HUDEP-2 (cell line): ENCODE results near the gene F2RL3.

Source experiments
- DNase-seq, 76 experiments: peaks; one replicate each; lab custom pipeline; 2025; ENCODE audit not compliant: unreplicated experiment in 76 of 76; lab: John Stamatoyannopoulos, UW

Gene F2RL3

DNA sequence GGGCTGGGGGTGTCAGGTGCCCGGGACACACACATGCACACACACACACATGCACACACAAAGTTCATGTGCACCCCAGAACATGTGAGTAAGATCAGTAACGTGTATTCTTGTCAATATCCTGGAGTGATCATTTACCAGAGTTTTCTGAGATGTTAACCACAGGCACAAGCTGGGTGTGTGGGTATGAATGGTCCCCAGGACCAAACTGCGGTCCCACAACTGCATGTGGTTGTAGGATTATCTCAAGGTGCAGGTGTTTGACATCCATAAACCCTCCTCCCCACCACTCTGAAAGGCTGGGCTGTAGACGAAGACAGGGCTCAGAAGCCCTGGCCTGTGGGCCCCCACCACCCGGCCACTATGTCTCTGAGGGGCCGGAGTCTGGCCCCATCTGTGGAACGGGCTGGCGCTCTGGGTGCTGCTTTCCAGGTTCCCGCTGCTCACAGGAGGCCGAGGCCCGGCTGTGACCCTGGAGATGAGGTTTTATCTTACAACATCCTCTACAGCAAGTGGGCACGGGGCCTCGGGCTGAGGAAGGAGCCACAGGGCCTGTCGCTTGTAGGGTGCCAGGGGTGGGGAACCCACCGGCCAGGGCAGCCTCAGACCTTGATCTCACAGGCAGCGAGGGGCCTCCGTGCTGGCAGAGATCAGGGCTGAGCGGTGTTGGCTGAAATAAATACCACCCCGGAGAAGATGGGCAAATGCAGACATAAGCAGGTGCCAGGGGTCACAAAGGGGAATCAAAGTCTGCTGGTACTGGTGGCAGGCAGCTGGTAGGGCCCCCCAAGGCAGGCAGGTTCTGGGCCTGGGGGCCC lies 4.3 kb downstream of the F2RL3 start:
- DNase-seq = peak in 1 of 76 experiments; percentile 5

DNA sequence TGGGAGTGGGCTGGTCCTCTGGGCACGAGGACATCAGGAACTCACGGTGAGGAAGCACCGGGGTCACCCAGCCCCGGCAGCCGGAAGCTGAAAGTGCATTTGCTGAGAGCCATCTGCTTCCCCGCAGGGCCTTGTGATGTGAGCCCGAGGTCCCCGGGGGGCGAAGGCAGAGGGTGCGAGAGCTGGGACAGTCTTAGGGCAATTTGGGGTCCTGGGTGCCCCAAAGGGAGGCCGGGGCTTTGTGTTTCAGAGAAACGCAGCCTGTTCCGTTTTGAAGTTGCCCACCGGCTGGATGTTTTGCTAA lies 4.8 kb downstream of the F2RL3 start:
- DNase-seq = no peak

DNA sequence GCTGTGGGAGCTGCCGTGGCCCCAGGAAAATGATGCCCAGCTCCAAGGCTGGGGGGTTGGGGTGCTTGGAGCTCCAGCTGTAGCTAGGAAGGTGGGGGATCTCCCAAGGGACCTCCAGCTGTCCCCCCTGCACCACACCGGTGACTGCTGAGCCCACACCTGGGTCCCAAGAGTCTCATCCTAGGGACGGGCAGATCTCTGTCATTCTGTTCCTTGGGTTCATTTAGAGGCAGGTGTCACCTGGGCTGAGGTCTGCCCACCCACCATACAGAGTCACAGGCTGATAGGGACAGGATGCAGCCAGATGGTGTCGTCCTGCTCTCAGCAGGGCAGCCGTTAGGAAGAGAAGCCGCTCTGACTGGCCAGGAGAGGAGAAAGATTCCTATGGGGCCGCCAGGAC lies 5.3 kb downstream of the F2RL3 start:
- no peak for DNase-seq

DNA sequence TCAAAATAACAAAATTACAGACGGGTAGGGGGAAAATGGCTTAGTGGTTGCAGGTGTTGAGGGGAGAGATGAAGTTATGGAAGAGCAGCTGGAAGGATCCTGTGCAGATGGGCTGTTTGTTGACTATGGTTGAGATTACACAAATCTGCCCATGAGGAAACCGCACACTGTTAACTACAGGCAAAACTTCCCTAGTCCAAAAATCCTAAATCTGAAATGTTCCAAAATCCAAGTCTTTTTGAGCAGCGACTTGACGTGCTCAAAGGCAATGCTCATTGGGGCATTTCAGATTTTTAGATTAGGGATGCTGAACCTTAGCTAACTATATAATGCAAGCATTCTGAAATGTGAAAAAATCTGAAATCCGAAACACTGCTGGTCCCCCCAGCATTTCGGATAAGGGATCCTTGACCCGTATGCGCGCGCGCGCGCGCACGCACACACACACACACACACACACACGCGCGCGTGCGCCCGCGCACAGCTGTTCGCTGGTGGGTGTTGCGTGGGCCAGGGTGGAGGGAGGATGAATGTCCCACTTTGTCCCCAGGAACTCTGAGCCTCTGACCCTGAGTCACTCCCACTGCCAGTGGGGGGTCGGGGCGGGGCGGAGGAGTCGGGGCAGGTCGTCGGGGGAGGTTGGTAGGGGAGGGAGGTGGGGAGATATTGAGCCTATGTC lies 6.8 kb downstream of the F2RL3 start:
- DNase-seq = peak in 14 of 76 experiments; percentile 12 to 74 (median 45)

DNA sequence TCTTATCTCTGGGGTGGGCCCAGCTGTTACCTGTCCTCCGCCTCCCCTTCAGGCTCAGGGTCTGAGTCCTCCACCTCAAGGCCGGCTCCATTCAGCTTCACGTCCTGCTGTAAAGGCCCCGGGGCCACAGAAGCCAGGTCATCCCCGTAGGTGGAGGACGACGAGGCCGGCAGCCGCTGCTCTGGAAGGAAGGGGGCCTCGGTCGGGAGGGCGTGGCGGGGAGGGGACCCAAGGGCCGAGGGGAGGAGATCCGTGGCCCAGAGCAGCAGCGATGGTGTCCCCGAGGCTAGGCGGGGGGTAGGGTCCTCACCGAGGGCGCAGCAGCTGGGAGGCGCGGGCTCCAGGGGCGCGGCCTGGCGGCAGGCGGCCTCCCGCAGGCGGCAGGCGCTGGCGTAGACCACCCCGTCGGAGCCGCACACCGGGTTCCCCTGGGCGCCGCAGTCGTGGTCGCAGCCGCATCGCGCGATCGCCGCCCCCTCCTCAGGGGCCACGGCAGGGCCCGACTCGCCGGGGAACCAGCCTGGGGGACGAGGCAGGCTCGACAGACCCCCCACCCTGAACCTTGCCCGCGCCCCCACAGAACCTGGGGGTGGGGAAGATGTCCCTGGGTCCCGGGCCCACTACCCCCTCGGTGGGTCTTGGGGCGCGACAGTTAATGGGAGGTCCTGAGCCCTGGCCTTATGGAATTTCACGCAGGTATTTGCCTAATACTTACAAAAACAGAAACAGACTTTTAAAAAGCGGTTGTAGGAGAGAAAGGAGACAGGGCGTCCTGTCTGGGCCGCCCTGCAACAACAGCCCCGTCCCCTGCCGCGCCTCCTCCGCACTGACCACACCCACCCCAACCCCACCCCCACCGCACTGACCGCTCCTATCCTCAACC lies 7.6 kb downstream of the F2RL3 start:
- DNase-seq = peak in 17 of 76 experiments; percentile 12 to 74 (median 43)

DNA sequence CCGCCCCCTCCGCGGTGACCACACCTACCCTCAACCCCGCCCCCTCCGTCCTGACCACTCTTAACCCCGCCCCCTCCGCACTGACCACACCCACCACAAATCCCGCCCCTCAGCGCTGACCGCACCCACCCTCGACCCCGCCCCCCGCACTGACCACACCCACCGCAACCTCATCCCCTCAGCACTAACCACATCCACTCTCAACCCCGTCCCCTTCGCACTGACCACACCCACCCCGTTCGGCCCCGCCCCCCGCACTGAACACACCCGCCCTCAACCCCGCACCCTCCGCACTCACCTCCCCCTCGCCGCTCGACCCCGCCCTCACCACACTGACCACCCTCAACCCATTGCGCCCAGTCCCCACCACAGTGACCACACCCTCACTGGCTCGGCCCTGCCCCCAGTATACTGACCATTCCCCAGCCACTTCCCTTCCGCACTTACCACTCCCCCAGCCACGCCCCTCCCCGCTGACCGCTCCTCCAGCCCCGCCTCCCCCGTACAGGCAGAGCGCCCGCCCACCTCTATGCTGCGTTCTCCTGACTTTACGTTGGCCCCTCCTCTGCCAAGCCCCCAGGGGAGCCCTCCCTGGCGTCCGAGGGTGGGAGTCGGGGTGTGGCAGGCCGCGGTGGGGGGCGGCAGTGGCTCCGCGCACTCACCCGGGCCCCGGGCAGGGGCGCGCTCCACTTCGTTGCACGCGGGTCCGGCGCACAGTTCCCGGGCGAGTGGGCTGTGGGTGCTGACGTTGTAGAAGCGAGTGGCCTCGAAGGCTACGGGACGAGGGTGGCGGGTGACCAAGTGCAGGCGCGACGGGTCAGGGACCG lies 8.4 kb downstream of the F2RL3 start:
- peak in 71 of 76 experiments; percentile 35 to 100 (median 95) for DNase-seq

DNA sequence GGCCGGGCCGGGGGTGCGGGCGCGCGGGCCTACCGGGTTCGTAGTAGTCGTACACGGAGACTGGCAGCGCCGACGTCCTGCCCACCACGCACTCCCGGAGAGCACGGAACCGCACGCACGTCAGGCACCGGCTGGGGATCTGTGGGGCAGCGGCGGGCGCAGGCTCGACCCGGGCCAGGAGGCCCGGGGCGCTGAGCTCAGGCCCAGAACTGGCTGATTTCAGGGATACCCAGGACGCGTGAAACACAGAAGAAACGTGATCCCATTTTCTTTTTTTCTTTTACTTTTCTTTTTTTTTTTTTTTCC lies 9.0 kb downstream of the F2RL3 start:
- peak in 1 of 76 experiments; percentile 16 for DNase-seq

DNA sequence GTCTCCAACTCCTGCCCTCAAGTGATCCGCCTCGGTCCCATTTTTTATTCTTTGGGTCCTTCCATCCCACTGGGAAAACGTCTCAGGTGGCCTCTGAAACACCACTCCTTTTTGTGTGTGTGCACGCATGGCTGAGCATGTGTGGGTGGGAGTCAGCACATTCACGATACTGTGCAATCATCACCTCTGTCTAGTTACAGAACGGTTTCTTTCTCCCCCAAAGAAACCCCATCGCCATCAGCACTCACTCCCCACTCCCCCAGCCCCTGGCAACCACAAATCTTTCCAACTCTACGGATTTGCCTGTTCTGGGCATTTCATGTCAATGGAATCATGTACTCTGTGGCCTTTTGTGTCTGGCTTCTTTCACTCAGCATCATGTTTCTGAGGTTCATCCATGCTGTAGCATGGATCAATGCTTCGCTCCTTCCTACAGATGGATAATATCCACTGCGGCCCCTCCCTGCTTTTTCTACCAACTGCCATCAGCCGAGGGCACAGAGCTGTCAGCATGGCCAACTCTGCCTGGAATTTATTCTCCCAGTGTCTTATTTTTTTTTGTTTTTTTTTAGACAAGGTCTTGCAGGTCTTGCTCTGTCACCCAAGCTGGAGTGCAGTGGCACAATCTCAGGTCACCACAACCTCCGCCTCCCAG lies 9.7 kb downstream of the F2RL3 start:
- DNase-seq = no peak

DNA sequence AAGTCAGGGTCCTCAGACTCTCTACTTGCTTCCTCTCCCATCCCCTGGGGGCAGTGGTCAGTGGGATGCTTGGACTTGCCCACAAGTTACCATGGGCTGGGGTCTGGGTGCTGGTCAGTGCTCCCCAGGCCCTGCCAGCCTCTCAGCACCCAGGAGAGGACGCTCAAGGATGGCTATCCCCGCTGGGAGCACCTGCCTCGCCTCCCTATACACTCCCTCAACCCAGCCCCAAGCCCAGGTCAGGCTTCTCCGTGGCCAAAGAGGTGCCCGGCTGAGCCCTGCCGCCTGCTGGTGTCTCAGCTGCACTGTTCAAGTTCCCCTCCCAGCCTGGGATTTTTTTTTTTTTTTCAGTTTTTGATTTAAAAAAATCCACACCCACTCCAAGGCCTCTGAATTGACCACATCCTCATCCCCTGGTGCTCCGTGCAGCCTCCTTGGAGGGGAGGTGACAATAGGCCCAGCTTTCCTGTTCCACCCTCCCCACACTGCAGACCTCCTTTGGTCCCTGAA lies 10.8 kb downstream of the F2RL3 start:
- peak in 56 of 76 experiments; percentile 23 to 81 (median 54) for DNase-seq

DNA sequence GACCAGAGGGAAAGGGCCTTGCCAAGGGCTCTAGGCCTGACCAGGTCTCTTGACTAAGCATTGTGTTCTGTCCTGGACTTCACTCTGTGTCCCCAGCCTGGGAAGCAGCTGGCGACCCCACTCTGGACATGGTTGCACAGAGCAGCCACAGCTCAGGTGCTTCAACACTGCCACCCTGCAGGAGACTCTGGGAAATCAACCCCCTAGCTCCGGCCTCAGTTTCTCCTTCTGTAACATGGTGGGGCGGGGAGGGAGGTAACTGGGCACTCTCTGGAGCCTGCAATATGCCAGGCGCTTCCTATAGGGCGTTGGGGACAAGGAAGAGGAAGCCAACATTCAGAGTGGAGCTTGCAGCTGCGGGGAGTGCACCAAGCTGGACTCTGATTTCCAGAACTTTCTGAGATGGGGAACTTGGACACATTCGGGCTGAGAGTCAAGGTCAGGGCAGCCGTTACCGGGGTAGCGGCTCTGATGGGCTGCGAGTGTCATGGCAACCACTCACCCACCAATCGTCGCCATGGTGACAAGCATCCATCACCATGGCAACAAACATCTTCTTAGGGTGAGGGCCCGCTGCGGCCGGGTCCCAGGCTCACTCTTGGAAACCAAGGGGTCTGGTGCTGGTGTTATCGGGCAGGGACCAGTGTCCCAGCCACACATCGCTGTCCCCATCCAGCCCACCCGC lies 12.8 kb downstream of the F2RL3 start:
- no peak for DNase-seq

DNA sequence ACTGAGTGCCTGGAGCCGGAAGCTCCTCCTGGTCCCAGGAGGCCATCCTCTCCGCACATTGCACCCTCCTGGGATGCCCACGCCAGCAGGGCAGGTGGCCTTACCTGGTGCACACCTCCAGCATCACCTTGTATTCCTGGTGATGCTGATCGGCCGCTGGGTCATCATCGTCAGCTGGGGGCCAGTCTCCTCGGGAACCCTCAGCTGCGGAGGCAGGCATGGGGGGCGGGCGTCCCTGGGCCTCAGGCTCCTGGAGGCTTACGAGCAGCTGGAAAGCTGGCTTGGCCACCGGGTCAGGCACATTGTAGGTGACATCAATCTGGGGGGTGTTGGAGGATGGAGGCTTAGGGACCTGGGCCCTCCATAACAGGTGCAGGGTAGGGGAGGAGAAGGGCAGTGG lies 13.7 kb downstream of the F2RL3 start:
- DNase-seq = no peak

DNA sequence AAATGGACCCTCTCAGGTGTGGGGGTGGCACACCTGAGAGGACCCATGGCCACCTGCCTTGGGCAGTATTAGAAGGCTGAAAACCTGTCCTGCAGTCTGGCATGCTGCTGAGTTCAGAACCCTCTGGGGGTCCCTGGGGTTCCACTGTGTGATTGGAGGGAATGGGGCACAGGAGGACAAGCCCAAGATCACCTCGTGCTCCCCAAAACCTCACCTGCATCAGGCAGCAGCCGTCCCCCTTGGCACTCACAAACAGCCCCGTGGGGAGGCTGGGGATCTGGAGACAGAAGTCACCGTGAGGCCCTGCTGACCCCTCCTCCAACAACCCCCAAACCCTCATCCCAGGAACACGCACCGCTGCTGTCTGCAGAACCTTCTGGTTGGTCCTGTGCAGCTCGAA lies 14.5 kb downstream of the F2RL3 start:
- DNase-seq = no peak

DNA sequence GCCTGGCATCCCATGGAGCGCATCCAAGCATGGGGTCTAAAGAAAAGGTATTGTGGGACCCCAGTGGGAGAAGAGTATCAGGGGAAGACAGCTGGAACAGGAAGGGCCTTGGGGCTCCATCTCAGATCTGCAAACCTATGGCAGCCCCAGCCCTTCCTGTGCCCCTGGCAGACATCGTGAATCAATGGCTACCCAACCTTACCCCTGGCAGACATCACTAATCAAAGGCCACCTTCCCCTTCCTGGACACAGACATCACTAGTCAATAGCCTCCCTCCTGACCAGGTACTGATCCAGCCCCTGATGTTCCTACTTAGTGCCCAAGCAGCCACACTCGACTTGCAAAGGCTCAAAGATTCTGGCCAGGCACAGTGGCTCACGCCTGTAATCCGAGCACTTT lies 15.8 kb downstream of the F2RL3 start:
- no peak for DNase-seq

DNA sequence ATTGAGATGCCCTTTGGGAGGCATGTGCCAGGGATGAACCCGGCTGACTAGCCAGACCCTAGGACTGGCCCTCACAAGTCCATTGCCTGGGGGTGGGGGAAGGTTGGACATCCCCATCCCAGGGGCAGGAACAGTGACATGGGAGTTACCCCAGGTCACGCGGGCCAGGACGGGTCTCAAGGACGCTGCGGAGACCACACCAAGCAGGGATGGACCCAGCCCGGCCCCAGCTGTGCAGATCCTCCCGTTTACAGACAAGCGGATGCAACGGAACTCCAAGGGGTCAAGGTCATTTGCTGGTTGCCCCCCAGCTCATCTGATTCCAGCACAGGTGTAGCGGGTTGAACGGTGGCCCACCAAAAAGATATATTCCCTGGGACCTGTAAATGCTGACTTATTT lies 20.0 kb downstream of the F2RL3 start:
- no peak for DNase-seq

DNA sequence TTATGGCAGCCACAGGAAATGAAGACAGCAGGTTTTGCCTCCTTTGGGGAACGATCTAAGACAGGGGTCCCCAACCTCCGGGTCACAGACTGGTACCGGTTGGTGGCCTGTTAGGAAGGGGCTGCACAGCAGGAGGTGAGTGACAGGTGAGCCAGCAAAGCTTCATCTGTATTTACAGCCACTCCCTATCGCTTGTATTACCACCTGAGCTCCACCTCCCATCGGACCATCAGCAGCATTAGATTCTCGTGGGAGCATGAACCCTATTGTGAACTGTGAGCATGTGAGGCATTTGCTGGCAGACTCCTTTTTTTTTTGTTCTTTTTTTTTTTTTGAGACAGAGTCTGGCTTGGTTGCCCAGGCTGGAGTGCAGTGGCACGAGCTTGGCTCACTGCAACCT lies 22.2 kb downstream of the F2RL3 start:
- DNase-seq = no peak

DNA sequence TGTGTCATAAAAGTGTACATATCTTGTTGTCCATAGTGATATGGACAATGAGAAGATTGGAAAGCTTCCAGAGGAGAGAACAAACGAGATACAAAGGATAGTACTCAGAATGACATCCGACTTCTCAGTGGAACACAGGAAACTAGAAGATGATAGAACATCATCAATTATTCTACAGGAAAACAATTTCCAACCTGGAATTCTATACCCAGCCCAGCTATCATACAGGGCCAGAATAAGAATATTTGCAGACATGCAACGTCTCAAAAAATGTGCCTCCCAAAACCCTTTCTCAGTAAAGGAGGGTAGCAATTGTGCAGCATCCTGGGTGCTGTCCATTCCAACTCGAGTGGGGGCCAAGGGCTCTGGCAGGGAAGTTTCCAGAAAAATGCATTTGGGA lies 24.0 kb downstream of the F2RL3 start:
- DNase-seq = no peak

DNA sequence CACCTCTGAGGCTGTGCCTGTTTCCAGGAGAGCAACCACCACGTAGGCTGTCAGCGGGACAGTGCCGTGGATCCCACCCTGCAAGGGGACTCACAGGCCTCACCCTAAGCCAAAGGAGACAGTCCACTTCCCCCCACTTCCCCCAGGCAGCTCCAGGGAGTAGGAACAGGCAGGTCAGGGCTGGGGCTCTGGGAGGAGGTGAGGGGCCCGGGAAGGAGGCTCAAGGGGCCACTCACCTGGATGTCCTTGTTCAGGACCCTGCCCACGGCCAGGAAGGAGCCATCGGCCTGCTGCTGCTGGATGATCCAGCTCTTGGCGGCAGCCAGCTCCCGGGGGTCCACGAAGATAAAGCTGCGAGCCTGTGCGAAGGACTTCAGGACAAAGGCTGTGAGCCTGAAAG lies 25.6 kb downstream of the F2RL3 start:
- DNase-seq = no peak

DNA sequence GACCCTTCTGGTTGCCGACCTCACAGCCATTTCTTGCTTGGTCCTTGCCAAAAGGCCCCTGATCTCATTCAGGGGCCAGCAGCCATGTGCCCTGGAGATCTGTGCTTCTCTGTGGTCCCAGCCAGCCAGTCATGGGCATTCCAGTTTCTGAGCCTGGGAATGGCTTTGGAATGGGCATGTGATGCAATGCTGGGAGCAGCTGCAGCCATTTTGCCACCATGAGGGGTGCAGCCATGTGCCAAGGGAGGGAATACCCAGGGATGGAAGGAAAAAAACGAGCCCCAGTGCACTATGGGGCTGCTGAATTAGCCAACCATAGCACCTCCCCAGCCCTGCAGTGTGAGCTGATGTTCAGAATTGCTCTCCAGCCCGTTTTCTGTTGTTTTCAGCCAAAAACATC lies 26.3 kb downstream of the F2RL3 start:
- DNase-seq = no peak

DNA sequence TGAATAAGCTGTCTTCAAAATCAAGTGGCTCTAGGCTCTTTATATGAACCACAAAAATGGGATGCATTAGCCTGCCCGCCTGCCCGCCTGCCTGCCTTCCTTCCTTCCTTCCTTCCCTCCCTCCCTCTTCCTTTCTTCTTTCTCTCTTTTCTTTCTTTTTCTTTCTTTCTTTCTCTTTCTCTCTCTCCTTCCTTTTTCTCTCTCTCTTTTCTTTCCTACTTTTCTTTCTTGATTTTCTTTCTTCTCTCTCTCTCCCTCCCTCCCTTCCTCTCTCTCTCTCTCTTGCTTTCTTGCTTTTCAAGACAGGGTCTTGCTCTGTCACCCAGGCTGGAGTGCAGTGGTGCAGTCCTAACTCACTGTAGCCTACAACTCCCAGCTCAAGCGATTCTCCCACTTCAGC lies 26.9 kb downstream of the F2RL3 start:
- no peak for DNase-seq
